SK-N-SH (cell line): ENCODE results near the gene TGFA. TPM values are rescaled to one million over a fixed set of nuclear protein-coding genes. Genes with fewer than 3 reads are reported as not detected.

Experiments
- CTCF ChIA-PET: fragments of 300-600, 350-600 bp; formaldehyde crosslinking; extraction: SDS; loops from one replicate; lab custom pipeline; 2021; lab: Yijun Ruan, JAX
- POLR2A ChIA-PET: fragments of 350-600 bp; sonication (Branson Sonifier 250); formaldehyde crosslinking; extraction: SDS; loops from one replicate; lab custom pipeline; 2020; ENCODE audit warnings: antibody characterized with exemption, inconsistent platforms; lab: Yijun Ruan, JAX
- DNase-seq: peaks from one replicate; pipeline ENCODE4 v3.0.0; 2012
- H2AFZ ChIP-seq: fragments of 200-600 bp; sonication (generic); 2 replicates; pipeline ENCODE4 v1.8.1; 2016; ENCODE audit warnings: antibody characterized with exemption, mild to moderate bottlenecking, low read depth
- H3F3A ChIP-seq: fragments of 200-600 bp; sonication (generic); replicated peaks from 2 replicates; pipeline ENCODE3; 2016; ENCODE audit warnings: antibody characterized with exemption, mild to moderate bottlenecking; ENCODE audit not compliant: insufficient read depth
- H3K27ac ChIP-seq, 2 experiments: fragments of 200-500 bp in 1 of 2; fragments of 200-600 bp in 1 of 2; sonication (Bioruptor generic) in 1 of 2; sonication (generic), shearing (Covaris generic) in 1 of 2; 2 replicates each; pipeline versions ENCODE4 v1.5.1 to v1.6.1; 2014 to 2016; ENCODE audit warnings: low read depth in 2 of 2, inconsistent platforms in 1 of 2, low read length in 1 of 2, mild to moderate bottlenecking in 1 of 2, mixed read lengths in 1 of 2
- H3K27me3 ChIP-seq: fragments of 200-600 bp; sonication (generic), shearing (Covaris generic); 2 replicates; pipeline ENCODE4 v1.6.1; 2016; ENCODE audit warnings: mixed run types; ENCODE audit not compliant: insufficient read depth
- H3K36me3 ChIP-seq, 2 experiments: fragments of 200-500 bp in 1 of 2; fragments of 200-600 bp in 1 of 2; sonication (Bioruptor generic) in 1 of 2; sonication (generic) in 1 of 2; replicated peaks in 1 of 2; 2 replicates each; pipeline versions ENCODE3 to v1.5.1; 2014 to 2016; ENCODE audit warnings: low read length in 1 of 2, mild to moderate bottlenecking in 1 of 2; ENCODE audit not compliant: insufficient read depth in 2 of 2, control insufficient read depth in 1 of 2
- H3K4me1 ChIP-seq, 2 experiments: fragments of 200-500 bp in 1 of 2; fragments of 200-600 bp in 1 of 2; sonication (Bioruptor generic) in 1 of 2; sonication (generic), shearing (Covaris generic) in 1 of 2; 2 replicates each; pipeline versions ENCODE4 v1.5.1 to v1.6.1; 2014 to 2016; ENCODE audit warnings: low read depth in 1 of 2, low read length in 1 of 2, mixed run types in 1 of 2; ENCODE audit not compliant: insufficient read depth in 2 of 2, control insufficient read depth in 1 of 2
- H3K4me2 ChIP-seq: fragments of 200-600 bp; sonication (generic), shearing (Covaris generic); 2 replicates; pipeline ENCODE4 v1.6.1; 2017; ENCODE audit warnings: mixed run types
- H3K4me3 ChIP-seq, 2 experiments: fragments of 200-500 bp in 1 of 2; fragments of 200-600 bp in 1 of 2; sonication (Bioruptor generic) in 1 of 2; sonication (generic), shearing (Covaris generic) in 1 of 2; 2 replicates each; pipeline versions ENCODE4 v1.5.1 to v1.8.1; 2014 to 2016; ENCODE audit warnings: low read depth in 2 of 2, inconsistent platforms in 1 of 2, low read length in 1 of 2, mild to moderate bottlenecking in 1 of 2, mixed read lengths in 1 of 2, moderate library complexity in 1 of 2
- H3K79me2 ChIP-seq: fragments of 200-600 bp; sonication (generic); 2 replicates; pipeline ENCODE4 v1.8.1; 2017; ENCODE audit warnings: mild to moderate bottlenecking; ENCODE audit not compliant: insufficient read depth
- H3K9ac ChIP-seq: fragments of 200-600 bp; sonication (generic); 2 replicates; pipeline ENCODE4 v1.6.1; 2017; ENCODE audit warnings: mixed run types
- H3K9me2 ChIP-seq: fragments of 200-600 bp; sonication (generic); 2 replicates; pipeline ENCODE4 v1.6.1; 2017; ENCODE audit warnings: mixed run types
- H3K9me3 ChIP-seq: fragments of 200-600 bp; sonication (generic); 2 replicates; pipeline ENCODE4 v1.6.1; 2017; ENCODE audit warnings: mixed run types, mild to moderate bottlenecking, moderate library complexity
- H4K20me1 ChIP-seq: fragments of 200-600 bp; sonication (generic); 2 replicates; pipeline ENCODE4 v1.6.1; 2017; ENCODE audit warnings: mild to moderate bottlenecking, mixed run types; ENCODE audit not compliant: insufficient read depth
- FOSL2 ChIP-seq: IDR thresholded peaks from 2 replicates; pipeline ENCODE4 v1.4.0; 2012; ENCODE audit warnings: low read depth, mild to moderate bottlenecking, moderate library complexity, borderline replicate concordance
- FOXJ3 ChIP-seq: sonication (generic); formaldehyde crosslinking; IDR thresholded peaks from 2 replicates; pipeline ENCODE4 v1.5.1; 2020; ENCODE audit warnings: mild to moderate bottlenecking, missing genetic modification reagents
- RAD21 ChIP-seq: IDR thresholded peaks from 2 replicates; pipeline ENCODE4 v1.6.1; 2012; ENCODE audit warnings: mild to moderate bottlenecking, low read length
- RCOR1 ChIP-seq: fragments of 150-350 bp; IDR thresholded peaks from 2 replicates; pipeline ENCODE4 v1.6.1; 2017; ENCODE audit warnings: antibody characterized with exemption, low read length
- RXRA ChIP-seq: IDR thresholded peaks from 2 replicates; pipeline ENCODE4 v1.4.0; 2012; ENCODE audit warnings: low read depth, mild to moderate bottlenecking, borderline replicate concordance
- TAF1 ChIP-seq: IDR thresholded peaks from 2 replicates; pipeline ENCODE4 v1.6.1; 2012; ENCODE audit warnings: low read depth, mild to moderate bottlenecking, low read length, moderate library complexity, borderline replicate concordance
- WGBS: methylation state at CpG from one replicate; pipeline ENCODE4 v1.1.6; 2017; ENCODE audit warnings: low lambda C conversion rate; 5-methylcytosine and 5-hydroxymethylcytosine counted together
- polyA plus RNA-seq, 3 experiments: library from polyadenylated mRNA; depleted of rRNA; stranded (reverse); fragments of >200 nt; gene quantifications; 2 replicates each; pipeline ENCODE4 v1.2.3, GENCODE V29; 2012
- TF ChIP-seq, protein P1 (sequence below): fragments of 200-600 bp; sonication (generic); IDR thresholded peaks from 2 replicates; pipeline ENCODE4 v1.6.1; 2017; ENCODE audit warnings: antibody characterized with exemption, mild to moderate bottlenecking, moderate library complexity
- TF ChIP-seq, protein P2 (sequence below): IDR thresholded peaks from 2 replicates; pipeline ENCODE4 v1.4.0; 2012; ENCODE audit warnings: low read depth, borderline replicate concordance

TGFA gene
- polyA plus RNA-seq, 1 of the 3 experiments (the other 2 are of a cell fraction) = not detected

DNA sequence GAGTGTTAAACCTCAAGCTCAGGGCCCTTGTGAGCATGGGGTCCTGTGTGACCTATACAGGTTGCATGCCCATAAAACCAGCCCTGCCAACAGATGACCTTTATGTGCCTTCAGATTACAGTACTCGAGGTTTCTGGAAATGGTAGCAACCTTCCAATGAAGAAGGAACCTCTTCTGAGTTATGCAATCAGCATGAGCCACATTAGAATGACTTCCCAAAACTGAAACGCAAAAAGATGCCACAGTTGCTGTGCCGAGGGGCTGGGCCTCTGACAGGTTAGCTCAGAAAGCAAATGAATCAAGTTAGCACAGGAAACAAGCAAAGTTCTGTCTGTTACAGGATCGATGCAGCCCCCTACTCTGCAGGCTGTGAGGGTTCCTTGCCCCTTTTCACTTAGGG is 37.7 kb downstream of the TGFA start:
- Histone ChIP-seq H3K4me1 (no peaks in the 10 kb centered on the region), H4K20me1 (no peaks in the 10 kb centered on the region), H3K36me3 (no peaks in the 10 kb centered on the region), H3K4me2 (no peak overlapping the region), H3F3A (no peaks in the 10 kb centered on the region), H3K27ac (no peak overlapping the region), H3K9me2 (no peaks in the 10 kb centered on the region), H3K9ac (no peak overlapping the region), H3K4me3 (no peak overlapping the region), H2AFZ (no peak overlapping the region), H3K27me3 (no peaks in the 10 kb centered on the region), H3K9me3 (no peaks in the 10 kb centered on the region), H3K79me2 (no peaks in the 10 kb centered on the region)
- CTCF ChIA-PET = no interaction called here
- no peak for DNase-seq
- WGBS = 41% methylated on average over 4 of the region's 4 CpGs
- POLR2A ChIA-PET = no interaction called here
- TF ChIP-seq FOXJ3 (CRISPR knock-in tag) (no peak), RAD21 (no peak), RCOR1 (no peak)

DNA sequence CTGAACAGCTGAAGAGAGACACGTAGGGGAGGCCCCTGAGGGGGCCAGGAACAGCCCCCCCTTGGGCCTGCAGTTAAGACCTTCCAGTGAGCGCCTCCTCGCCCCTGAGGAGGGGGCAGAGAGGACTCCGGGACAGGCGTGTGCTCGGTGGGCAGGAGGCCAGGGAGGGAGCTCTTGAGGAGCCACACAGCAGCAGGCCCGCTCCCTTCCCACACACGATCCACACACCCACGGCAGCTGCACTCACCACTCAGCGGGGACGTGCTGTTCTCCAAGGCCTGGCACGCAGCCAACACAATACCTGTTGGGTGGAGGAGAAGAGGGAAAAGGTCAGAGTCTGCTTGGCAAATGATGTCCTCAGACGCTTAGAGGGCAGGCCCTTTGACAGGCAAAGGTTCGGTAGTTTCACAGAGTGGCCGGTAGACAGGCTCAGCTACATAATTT is 39.0 kb downstream of the TGFA start:
- 57% methylated on average over 11 of the region's 15 CpGs for WGBS
- Histone ChIP-seq H3K9me2 (no peaks in the 10 kb centered on the region), H3K27ac (no peak overlapping the region), H3K4me3 (no peak overlapping the region), H2AFZ (no peak overlapping the region), H3K27me3 (no peaks in the 10 kb centered on the region), H3K9me3 (no peaks in the 10 kb centered on the region), H3K79me2 (no peaks in the 10 kb centered on the region), H3F3A (no peaks in the 10 kb centered on the region), H3K9ac (no peak overlapping the region), H4K20me1 (no peaks in the 10 kb centered on the region), H3K4me1 (no peaks in the 10 kb centered on the region)
- ChIA-PET POLR2A (no interaction called here), CTCF (interaction anchor here (1.2 kb wide), 1 partner anchor 274 kb away, joined by 3 read pairs; no protein-coding TSS in a partner anchor)
- no peak for DNase-seq
- no peak for TF ChIP-seq FOSL2
- no peak for TF ChIP-seq RXRA
- TF ChIP-seq, protein P1, sequence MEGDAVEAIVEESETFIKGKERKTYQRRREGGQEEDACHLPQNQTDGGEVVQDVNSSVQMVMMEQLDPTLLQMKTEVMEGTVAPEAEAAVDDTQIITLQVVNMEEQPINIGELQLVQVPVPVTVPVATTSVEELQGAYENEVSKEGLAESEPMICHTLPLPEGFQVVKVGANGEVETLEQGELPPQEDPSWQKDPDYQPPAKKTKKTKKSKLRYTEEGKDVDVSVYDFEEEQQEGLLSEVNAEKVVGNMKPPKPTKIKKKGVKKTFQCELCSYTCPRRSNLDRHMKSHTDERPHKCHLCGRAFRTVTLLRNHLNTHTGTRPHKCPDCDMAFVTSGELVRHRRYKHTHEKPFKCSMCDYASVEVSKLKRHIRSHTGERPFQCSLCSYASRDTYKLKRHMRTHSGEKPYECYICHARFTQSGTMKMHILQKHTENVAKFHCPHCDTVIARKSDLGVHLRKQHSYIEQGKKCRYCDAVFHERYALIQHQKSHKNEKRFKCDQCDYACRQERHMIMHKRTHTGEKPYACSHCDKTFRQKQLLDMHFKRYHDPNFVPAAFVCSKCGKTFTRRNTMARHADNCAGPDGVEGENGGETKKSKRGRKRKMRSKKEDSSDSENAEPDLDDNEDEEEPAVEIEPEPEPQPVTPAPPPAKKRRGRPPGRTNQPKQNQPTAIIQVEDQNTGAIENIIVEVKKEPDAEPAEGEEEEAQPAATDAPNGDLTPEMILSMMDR = no peak
- TF ChIP-seq TAF1 = no peak
- TF ChIP-seq, protein P2, sequence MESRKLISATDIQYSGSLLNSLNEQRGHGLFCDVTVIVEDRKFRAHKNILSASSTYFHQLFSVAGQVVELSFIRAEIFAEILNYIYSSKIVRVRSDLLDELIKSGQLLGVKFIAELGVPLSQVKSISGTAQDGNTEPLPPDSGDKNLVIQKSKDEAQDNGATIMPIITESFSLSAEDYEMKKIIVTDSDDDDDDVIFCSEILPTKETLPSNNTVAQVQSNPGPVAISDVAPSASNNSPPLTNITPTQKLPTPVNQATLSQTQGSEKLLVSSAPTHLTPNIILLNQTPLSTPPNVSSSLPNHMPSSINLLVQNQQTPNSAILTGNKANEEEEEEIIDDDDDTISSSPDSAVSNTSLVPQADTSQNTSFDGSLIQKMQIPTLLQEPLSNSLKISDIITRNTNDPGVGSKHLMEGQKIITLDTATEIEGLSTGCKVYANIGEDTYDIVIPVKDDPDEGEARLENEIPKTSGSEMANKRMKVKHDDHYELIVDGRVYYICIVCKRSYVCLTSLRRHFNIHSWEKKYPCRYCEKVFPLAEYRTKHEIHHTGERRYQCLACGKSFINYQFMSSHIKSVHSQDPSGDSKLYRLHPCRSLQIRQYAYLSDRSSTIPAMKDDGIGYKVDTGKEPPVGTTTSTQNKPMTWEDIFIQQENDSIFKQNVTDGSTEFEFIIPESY = no peak
- TF ChIP-seq, all 33 proteins: peak for 0
- Histone ChIP-seq H3K36me3 (no peaks in the 10 kb centered on the region), H3K4me2 (no peak overlapping the region)
